ENCODE measurements around the gene CCL7. TPM values are rescaled to one million over a fixed set of nuclear protein-coding genes. Genes with fewer than 3 reads are reported as not detected.

CCL7 gene
- total RNA-seq, 4 donors from 2014 or later, result 0.66 to 9.5 TPM; not detected in 2

GRCh38 chr17:34302636-34303035 lies 32.6 kb downstream of the CCL7 start:
- no peak for TF ChIP-seq CTCF (IDR thresholded peaks at IDR 0.05; ENCODE audit: low read depth)

GRCh38 chr17:34303606-34304005 lies 33.6 kb downstream of the CCL7 start:
- no peak for TF ChIP-seq CTCF (IDR thresholded peaks at IDR 0.05; ENCODE audit: low read depth)

- TF ChIP-seq CTCF (IDR thresholded peaks at IDR 0.05; ENCODE audit: low read depth), result no peak
Measured at GRCh38 chr17:34305061-34305460, 35.0 kb downstream of the CCL7 start.

- TF ChIP-seq CTCF (IDR thresholded peaks at IDR 0.05; ENCODE audit: low read depth), result no peak
Measured at GRCh38 chr17:34305606-34306005, 35.6 kb downstream of the CCL7 start.

GRCh38 chr17:34306466-34306865 lies 36.4 kb downstream of the CCL7 start:
- TF ChIP-seq CTCF (IDR thresholded peaks at IDR 0.05; ENCODE audit: low read depth), result no peak

- TF ChIP-seq CTCF (IDR thresholded peaks at IDR 0.05; ENCODE audit: low read depth), result no peak
Measured at GRCh38 chr17:34307110-34307509, 37.1 kb downstream of the CCL7 start.

- TF ChIP-seq CTCF (IDR thresholded peaks at IDR 0.05; ENCODE audit: low read depth), result no peak
Measured at GRCh38 chr17:34308371-34308770, 38.4 kb downstream of the CCL7 start.
